ENCODE results near the gene CPB2. TPM values are rescaled to one million over a fixed set of nuclear protein-coding genes. Genes with fewer than 3 reads are reported as not detected.
A peak's percentile ranks its signal among the peaks of the same experiment; 100 is the strongest.

The CPB2 gene
- total and polyA plus RNA-seq, 5 donors from 2014 or later = 0.17 TPM; not detected in 4

DNA sequence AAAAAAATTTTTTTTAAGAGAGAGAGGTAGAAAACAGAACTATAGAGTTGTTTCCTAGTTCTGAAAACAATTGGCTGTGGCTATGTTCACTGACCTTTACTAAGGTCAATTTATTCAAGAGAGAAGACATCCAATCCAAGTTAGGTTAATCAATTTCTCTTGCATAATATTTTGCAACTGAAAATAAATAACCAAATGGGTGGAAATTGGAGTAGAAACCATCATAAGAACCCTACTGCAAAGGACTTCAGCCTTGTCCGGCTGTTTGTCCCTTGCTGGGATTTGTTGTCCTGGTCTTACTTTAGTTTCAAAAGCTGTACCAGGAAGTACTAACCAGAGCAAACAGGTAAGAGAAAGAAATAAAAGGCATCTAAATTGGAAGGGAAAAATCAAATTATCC, 29.0 kb downstream of the CPB2 start:
- H3K4me1 Mint-ChIP-seq = peaks cover 0 to 11% (median 8%) of the 10 kb centered on the region in 4 donors
- no peaks in the 10 kb centered on the region for H3K36me3 Mint-ChIP-seq
- no peaks in the 10 kb centered on the region for H3K9me3 ChIP-seq (ENCODE audit: control insufficient read depth in 2 of 2, low read length in 2 of 2)
- H3K27ac Mint-ChIP-seq = no peak overlapping the region
- no peaks in the 10 kb centered on the region for H3K36me3 ChIP-seq (ENCODE audit: control insufficient read depth, insufficient read depth, low read length)
- no peak for ATAC-seq (ENCODE audit: low read depth in 2 of 2)
- DNase-seq = no peak
- no peak overlapping the region for H3K4me3 ChIP-seq (ENCODE audit: low read depth, low read length)
- H3K27me3 ChIP-seq (ENCODE audit: control insufficient read depth, insufficient read depth, low read length) = peaks cover 7% of the 10 kb centered on the region
- peaks cover 45% of the 10 kb centered on the region for H3K27me3 Mint-ChIP-seq
- no peak overlapping the region for H3K4me3 Mint-ChIP-seq
- H3K9me3 Mint-ChIP-seq = peaks cover 0 to 7% (median 2%) of the 10 kb centered on the region in 7 donors
- no peak overlapping the region for H3K27ac ChIP-seq (ENCODE audit: insufficient read depth, low read length, poor library complexity, severe bottlenecking)
- H3K4me1 ChIP-seq (ENCODE audit: control insufficient read depth, insufficient read depth, low read length, poor library complexity, severe bottlenecking) = no peaks in the 10 kb centered on the region

DNA sequence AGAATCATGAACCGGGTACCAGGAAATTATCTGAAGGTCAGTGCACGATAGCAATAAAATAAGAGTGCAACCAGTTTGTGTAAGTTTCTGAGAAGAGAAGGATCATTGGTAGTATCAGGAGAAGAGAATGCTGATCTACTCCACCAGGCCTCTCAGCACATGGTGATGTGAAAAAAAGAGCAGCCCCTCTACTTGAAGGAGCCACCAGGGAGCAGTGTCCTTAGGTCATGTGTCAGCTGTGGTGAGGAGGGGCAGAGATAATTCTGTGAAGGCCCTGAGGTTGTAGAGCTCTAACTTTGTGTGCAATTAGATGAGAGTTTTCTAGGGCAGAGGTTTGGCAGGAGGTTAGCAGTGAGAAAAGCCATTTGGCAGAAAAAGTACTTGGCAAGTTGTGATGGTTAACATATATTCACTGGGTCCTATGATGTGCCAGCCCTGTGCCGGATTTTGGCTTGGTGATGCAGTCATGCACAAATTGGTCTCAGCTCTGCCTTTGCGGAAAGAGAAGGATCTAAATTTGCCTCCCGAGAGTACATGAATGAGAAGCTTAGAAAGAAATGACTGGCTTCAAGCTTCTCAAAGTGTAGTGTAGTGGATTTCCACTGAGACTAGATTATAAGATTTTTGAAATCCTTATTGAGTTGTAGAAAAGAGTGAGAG, 33.1 kb downstream of the CPB2 start:
- H3K36me3 ChIP-seq (ENCODE audit: control insufficient read depth, insufficient read depth, low read length) = no peaks in the 10 kb centered on the region
- H3K4me3 Mint-ChIP-seq = no peak overlapping the region
- H3K27ac Mint-ChIP-seq = peak overlapping the region in 1 of 3 donors; percentile 34
- H3K9me3 ChIP-seq (ENCODE audit: control insufficient read depth in 2 of 2, low read length in 2 of 2) = no peaks in the 10 kb centered on the region
- peaks cover 51% of the 10 kb centered on the region for H3K27me3 Mint-ChIP-seq
- H3K4me1 ChIP-seq (ENCODE audit: control insufficient read depth, insufficient read depth, low read length, poor library complexity, severe bottlenecking) = no peaks in the 10 kb centered on the region
- H3K36me3 Mint-ChIP-seq = no peaks in the 10 kb centered on the region
- H3K27me3 ChIP-seq (ENCODE audit: control insufficient read depth, insufficient read depth, low read length) = peaks cover 15% of the 10 kb centered on the region
- DNase-seq = peak in 1 of 3 donors; percentile 18
- no peak for ATAC-seq (ENCODE audit: low read depth in 2 of 2)
- no peak overlapping the region for H3K27ac ChIP-seq (ENCODE audit: insufficient read depth, low read length, poor library complexity, severe bottlenecking)
- peaks cover 0 to 6% (median 2%) of the 10 kb centered on the region in 7 donors for H3K9me3 Mint-ChIP-seq
- H3K4me3 ChIP-seq (ENCODE audit: low read depth, low read length) = no peak overlapping the region
- no peaks in the 10 kb centered on the region for H3K4me1 Mint-ChIP-seq

GRCh38 chr13:46063292-46063691, 41.5 kb downstream of the CPB2 start:
- Histone ChIP-seq H3K4me1 (ENCODE audit: control insufficient read depth, insufficient read depth, low read length, poor library complexity, severe bottlenecking) (no peaks in the 10 kb centered on the region), H3K9me3 (ENCODE audit: control insufficient read depth in 2 of 2, low read length in 2 of 2) (no peaks in the 10 kb centered on the region), H3K27ac (ENCODE audit: insufficient read depth, low read length, poor library complexity, severe bottlenecking) (no peak overlapping the region), H3K4me3 (ENCODE audit: low read depth, low read length) (no peak overlapping the region), H3K36me3 (ENCODE audit: control insufficient read depth, insufficient read depth, low read length) (no peaks in the 10 kb centered on the region), H3K27me3 (ENCODE audit: control insufficient read depth, insufficient read depth, low read length) (peaks cover 6% of the 10 kb centered on the region)
- H3K27me3 Mint-ChIP-seq = peaks cover 15% of the 10 kb centered on the region
- H3K9me3 Mint-ChIP-seq = peaks cover 0 to 5% (median 0%) of the 10 kb centered on the region in 7 donors
- H3K36me3 Mint-ChIP-seq = no peaks in the 10 kb centered on the region
- no peak overlapping the region for H3K4me3 Mint-ChIP-seq
- DNase-seq = no peak
- no peaks in the 10 kb centered on the region for H3K4me1 Mint-ChIP-seq
- no peak overlapping the region for H3K27ac Mint-ChIP-seq
- ATAC-seq (ENCODE audit: low read depth in 2 of 2) = no peak

DNA sequence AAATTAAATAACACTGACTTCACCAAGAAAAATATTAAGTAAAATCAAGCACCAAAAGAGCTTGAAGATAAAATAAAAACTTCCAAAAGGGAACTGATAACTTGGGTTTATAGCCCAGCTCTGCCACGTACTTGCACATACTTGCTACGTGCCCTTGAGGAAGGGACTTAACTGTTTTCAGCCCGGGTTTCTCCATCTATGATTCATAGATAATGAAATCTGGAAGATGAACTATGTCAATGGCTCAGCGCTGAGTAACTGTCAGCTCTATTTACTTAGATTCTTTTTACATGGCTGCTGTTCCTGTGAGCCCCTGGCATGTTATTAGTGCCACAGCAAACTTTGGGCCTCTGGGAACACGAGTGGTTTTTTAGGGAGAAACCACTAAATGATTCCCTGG, 42.6 kb downstream of the CPB2 start:
- H3K4me3 Mint-ChIP-seq = no peak overlapping the region
- H3K9me3 Mint-ChIP-seq = peaks cover 0 to 5% (median 0%) of the 10 kb centered on the region in 7 donors
- no peaks in the 10 kb centered on the region for H3K4me1 ChIP-seq (ENCODE audit: control insufficient read depth, insufficient read depth, low read length, poor library complexity, severe bottlenecking)
- no peak overlapping the region for H3K27ac Mint-ChIP-seq
- ATAC-seq (ENCODE audit: low read depth in 2 of 2) (no peak), DNase-seq (no peak)
- H3K4me1 Mint-ChIP-seq = no peaks in the 10 kb centered on the region
- peaks cover 15% of the 10 kb centered on the region for H3K27me3 Mint-ChIP-seq
- no peaks in the 10 kb centered on the region for H3K36me3 Mint-ChIP-seq
- H3K9me3 ChIP-seq (ENCODE audit: control insufficient read depth in 2 of 2, low read length in 2 of 2) = no peaks in the 10 kb centered on the region
- H3K27ac ChIP-seq (ENCODE audit: insufficient read depth, low read length, poor library complexity, severe bottlenecking) = no peak overlapping the region
- no peaks in the 10 kb centered on the region for H3K36me3 ChIP-seq (ENCODE audit: control insufficient read depth, insufficient read depth, low read length)
- H3K27me3 ChIP-seq (ENCODE audit: control insufficient read depth, insufficient read depth, low read length) = peaks cover 9% of the 10 kb centered on the region
- no peak overlapping the region for H3K4me3 ChIP-seq (ENCODE audit: low read depth, low read length)

GRCh38 chr13:46059405-46059804, 45.4 kb downstream of the CPB2 start:
- H3K27me3 Mint-ChIP-seq = peaks cover 24% of the 10 kb centered on the region
- Histone ChIP-seq H3K4me3 (ENCODE audit: low read depth, low read length) (no peak overlapping the region), H3K36me3 (ENCODE audit: control insufficient read depth, insufficient read depth, low read length) (no peaks in the 10 kb centered on the region), H3K4me1 (ENCODE audit: control insufficient read depth, insufficient read depth, low read length, poor library complexity, severe bottlenecking) (no peaks in the 10 kb centered on the region), H3K27me3 (ENCODE audit: control insufficient read depth, insufficient read depth, low read length) (peaks cover 10% of the 10 kb centered on the region), H3K9me3 (ENCODE audit: control insufficient read depth in 2 of 2, low read length in 2 of 2) (no peaks in the 10 kb centered on the region), H3K27ac (ENCODE audit: insufficient read depth, low read length, poor library complexity, severe bottlenecking) (no peak overlapping the region)
- no peaks in the 10 kb centered on the region for H3K4me1 Mint-ChIP-seq
- no peak for ATAC-seq (ENCODE audit: low read depth in 2 of 2)
- H3K9me3 Mint-ChIP-seq = peaks cover 0 to 5% (median 0%) of the 10 kb centered on the region in 7 donors
- H3K4me3 Mint-ChIP-seq = no peak overlapping the region
- no peak overlapping the region for H3K27ac Mint-ChIP-seq
- DNase-seq = no peak
- H3K36me3 Mint-ChIP-seq = no peaks in the 10 kb centered on the region

GRCh38 chr13:46058268-46058667, 46.6 kb downstream of the CPB2 start:
- H3K4me3 ChIP-seq (ENCODE audit: low read depth, low read length) = no peak overlapping the region
- H3K9me3 ChIP-seq (ENCODE audit: control insufficient read depth in 2 of 2, low read length in 2 of 2) = no peaks in the 10 kb centered on the region
- peaks cover 30% of the 10 kb centered on the region for H3K27me3 Mint-ChIP-seq
- no peak overlapping the region for H3K4me3 Mint-ChIP-seq
- peaks cover 0 to 1% (median 0%) of the 10 kb centered on the region in 7 donors for H3K9me3 Mint-ChIP-seq
- H3K27ac Mint-ChIP-seq = no peak overlapping the region
- H3K36me3 ChIP-seq (ENCODE audit: control insufficient read depth, insufficient read depth, low read length) = no peaks in the 10 kb centered on the region
- peaks cover 14% of the 10 kb centered on the region for H3K27me3 ChIP-seq (ENCODE audit: control insufficient read depth, insufficient read depth, low read length)
- H3K27ac ChIP-seq (ENCODE audit: insufficient read depth, low read length, poor library complexity, severe bottlenecking) = no peak overlapping the region
- ATAC-seq (ENCODE audit: low read depth in 2 of 2) = no peak
- H3K4me1 ChIP-seq (ENCODE audit: control insufficient read depth, insufficient read depth, low read length, poor library complexity, severe bottlenecking) = peaks cover 2% of the 10 kb centered on the region
- H3K4me1 Mint-ChIP-seq = peaks cover 0 to 7% (median 3%) of the 10 kb centered on the region in 4 donors
- no peaks in the 10 kb centered on the region for H3K36me3 Mint-ChIP-seq
- DNase-seq = no peak

DNA sequence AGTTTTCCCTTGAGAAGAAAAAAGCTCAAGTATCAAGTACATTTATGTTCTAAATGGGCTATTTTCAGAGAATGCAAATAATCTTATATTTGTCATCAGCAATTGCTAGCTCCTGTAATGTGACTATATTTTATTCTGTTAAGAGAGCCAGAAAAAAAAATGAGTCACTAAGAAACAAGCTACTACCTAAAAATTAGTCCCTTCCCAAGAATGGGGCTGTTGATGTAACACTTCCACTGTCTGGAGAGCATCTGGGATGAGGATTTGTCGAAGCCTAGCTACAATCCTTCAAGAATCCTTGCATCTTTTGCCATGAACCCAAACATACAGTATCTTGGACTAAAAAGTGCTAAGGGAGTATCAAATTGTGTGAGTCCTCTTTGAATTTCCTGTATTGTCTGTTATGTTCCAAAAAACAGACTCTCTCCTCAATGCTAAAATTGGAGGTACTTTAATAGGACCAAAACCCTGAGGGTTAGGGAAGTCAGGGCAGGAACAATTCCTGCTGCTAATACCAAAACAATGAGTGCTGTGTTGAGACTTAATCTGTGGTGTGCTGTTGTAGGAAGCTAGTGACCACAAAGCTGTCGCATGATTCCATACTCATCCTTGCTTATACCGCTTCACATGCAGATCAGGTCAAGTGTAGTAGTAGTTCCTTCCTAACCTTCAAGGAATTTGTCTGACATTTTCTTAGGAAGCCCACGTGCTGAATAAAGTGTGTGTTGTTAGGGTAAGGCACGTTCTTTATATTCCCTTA, 47.4 kb downstream of the CPB2 start:
- Mint-ChIP-seq H3K4me3 (no peak overlapping the region), H3K27ac (no peak overlapping the region), H3K27me3 (peaks cover 35% of the 10 kb centered on the region), H3K36me3 (no peaks in the 10 kb centered on the region), H3K4me1 (peaks cover 3 to 13% (median 8%) of the 10 kb centered on the region in 4 donors), H3K9me3 (no peaks in the 10 kb centered on the region)
- peaks cover 13% of the 10 kb centered on the region for H3K27me3 ChIP-seq (ENCODE audit: control insufficient read depth, insufficient read depth, low read length)
- no peak overlapping the region for H3K4me3 ChIP-seq (ENCODE audit: low read depth, low read length)
- ATAC-seq (ENCODE audit: low read depth in 2 of 2) = no peak
- H3K27ac ChIP-seq (ENCODE audit: insufficient read depth, low read length, poor library complexity, severe bottlenecking) = no peak overlapping the region
- no peak for DNase-seq
- H3K9me3 ChIP-seq (ENCODE audit: control insufficient read depth in 2 of 2, low read length in 2 of 2) = no peaks in the 10 kb centered on the region
- H3K4me1 ChIP-seq (ENCODE audit: control insufficient read depth, insufficient read depth, low read length, poor library complexity, severe bottlenecking) = peaks cover 7% of the 10 kb centered on the region
- no peaks in the 10 kb centered on the region for H3K36me3 ChIP-seq (ENCODE audit: control insufficient read depth, insufficient read depth, low read length)

Data from CD4-positive, CD25-positive, alpha-beta regulatory T cell (primary cell).